Measurements from ENCODE around the gene EMC9. TPM values are rescaled to one million over a fixed set of nuclear protein-coding genes. Genes with fewer than 3 reads are reported as not detected.

Gene EMC9
- total RNA-seq, 1 donor from 2014 or later = 14.0 TPM

GRCh38 chr14:24123424-24124417, 17.7 kb downstream of the EMC9 start:
- H3K27ac ChIP-seq = no peak overlapping the region
- H3K4me1 ChIP-seq = no peaks in the 10 kb centered on the region
- H3K9me3 Mint-ChIP-seq = no peaks in the 10 kb centered on the region
- no peak for DNase-seq (ENCODE audit: low spot score)
- no peaks in the 10 kb centered on the region for H3K9me3 ChIP-seq (ENCODE audit: low read depth)
- H3K4me1 Mint-ChIP-seq = no peaks in the 10 kb centered on the region
- peak overlapping the region; percentile 29 for H3K27ac Mint-ChIP-seq
- no peak overlapping the region for H3K4me2 ChIP-seq
- no peaks in the 10 kb centered on the region for H3F3A ChIP-seq (ENCODE audit: low read depth)
- no peaks in the 10 kb centered on the region for H4K20me1 ChIP-seq (ENCODE audit: low read depth)
- no peak overlapping the region for H2AFZ ChIP-seq (replicated peaks)
- no peaks in the 10 kb centered on the region for H3K27me3 ChIP-seq
- TF ChIP-seq EZH2phosphoT487 (IDR thresholded peaks at IDR 0.05) (no peak), CTCF (IDR thresholded peaks at IDR 0.05) (no peak), EZH2 (IDR thresholded peaks at IDR 0.05) (no peak)
- H3K9ac ChIP-seq = no peak overlapping the region
- H3K4me3 ChIP-seq = no peak overlapping the region
- no peaks in the 10 kb centered on the region for H3K27me3 Mint-ChIP-seq (ENCODE audit: insufficient read depth, low read depth)
- H3K4me3 Mint-ChIP-seq = no peak overlapping the region
- no peaks in the 10 kb centered on the region for H3K79me2 ChIP-seq (ENCODE audit: low read depth)
- no peaks in the 10 kb centered on the region for H3K36me3 ChIP-seq
- H3K36me3 Mint-ChIP-seq = peaks cover 9% of the 10 kb centered on the region

- H3K9me3 Mint-ChIP-seq = no peaks in the 10 kb centered on the region
- H3K27ac Mint-ChIP-seq = no peak overlapping the region
- Histone ChIP-seq H3K4me3 (no peak overlapping the region), H3K79me2 (ENCODE audit: low read depth) (no peaks in the 10 kb centered on the region), H3F3A (ENCODE audit: low read depth) (no peaks in the 10 kb centered on the region), H3K4me2 (no peak overlapping the region), H3K9ac (no peak overlapping the region), H3K36me3 (no peaks in the 10 kb centered on the region), H3K9me3 (ENCODE audit: low read depth) (no peaks in the 10 kb centered on the region), H2AFZ (replicated peaks) (no peak overlapping the region), H3K27ac (no peak overlapping the region), H4K20me1 (ENCODE audit: low read depth) (no peaks in the 10 kb centered on the region), H3K27me3 (no peaks in the 10 kb centered on the region), H3K4me1 (no peaks in the 10 kb centered on the region)
- no peak overlapping the region for H3K4me3 Mint-ChIP-seq
- DNase-seq (ENCODE audit: low spot score) = no peak
- peaks cover 12% of the 10 kb centered on the region for H3K36me3 Mint-ChIP-seq
- no peaks in the 10 kb centered on the region for H3K4me1 Mint-ChIP-seq
- TF ChIP-seq CTCF (IDR thresholded peaks at IDR 0.05) = no peak
- no peak for TF ChIP-seq EZH2 (IDR thresholded peaks at IDR 0.05)
- no peak for TF ChIP-seq EZH2phosphoT487 (IDR thresholded peaks at IDR 0.05)
- H3K27me3 Mint-ChIP-seq (ENCODE audit: insufficient read depth, low read depth) = no peaks in the 10 kb centered on the region
Measured at GRCh38 chr14:24122898-24123297, 18.5 kb downstream of the EMC9 start.

- Mint-ChIP-seq H3K9me3 (no peaks in the 10 kb centered on the region), H3K27me3 (ENCODE audit: insufficient read depth, low read depth) (no peaks in the 10 kb centered on the region), H3K4me1 (no peaks in the 10 kb centered on the region), H3K27ac (no peak overlapping the region), H3K4me3 (no peak overlapping the region), H3K36me3 (peaks cover 12% of the 10 kb centered on the region)
- no peak overlapping the region for H2AFZ ChIP-seq (replicated peaks)
- no peak overlapping the region for H3K27ac ChIP-seq
- H3K79me2 ChIP-seq (ENCODE audit: low read depth) = no peaks in the 10 kb centered on the region
- no peaks in the 10 kb centered on the region for H3K36me3 ChIP-seq
- H3F3A ChIP-seq (ENCODE audit: low read depth) = no peaks in the 10 kb centered on the region
- H4K20me1 ChIP-seq (ENCODE audit: low read depth) = no peaks in the 10 kb centered on the region
- no peak for TF ChIP-seq EZH2 (IDR thresholded peaks at IDR 0.05)
- H3K4me2 ChIP-seq = no peak overlapping the region
- H3K4me3 ChIP-seq = no peak overlapping the region
- DNase-seq (ENCODE audit: low spot score) = no peak
- H3K27me3 ChIP-seq = no peaks in the 10 kb centered on the region
- no peak overlapping the region for H3K9ac ChIP-seq
- H3K4me1 ChIP-seq = no peaks in the 10 kb centered on the region
- no peaks in the 10 kb centered on the region for H3K9me3 ChIP-seq (ENCODE audit: low read depth)
Measured at GRCh38 chr14:24122416-24122815, 19.0 kb downstream of the EMC9 start.

- Histone ChIP-seq H4K20me1 (ENCODE audit: low read depth) (no peaks in the 10 kb centered on the region), H3K79me2 (ENCODE audit: low read depth) (peaks cover 4% of the 10 kb centered on the region), H3K27me3 (no peaks in the 10 kb centered on the region), H3K27ac (no peak overlapping the region), H3K4me3 (no peak overlapping the region), H3K36me3 (no peaks in the 10 kb centered on the region), H3K4me1 (peaks cover under 1% of the 10 kb centered on the region), H3K9ac (no peak overlapping the region), H3K4me2 (no peak overlapping the region), H2AFZ (replicated peaks) (no peak overlapping the region), H3F3A (ENCODE audit: low read depth) (no peaks in the 10 kb centered on the region), H3K9me3 (ENCODE audit: low read depth) (no peaks in the 10 kb centered on the region)
- Mint-ChIP-seq H3K9me3 (no peaks in the 10 kb centered on the region), H3K4me3 (no peak overlapping the region), H3K27me3 (ENCODE audit: insufficient read depth, low read depth) (no peaks in the 10 kb centered on the region), H3K36me3 (peaks cover 12% of the 10 kb centered on the region), H3K27ac (no peak overlapping the region), H3K4me1 (peaks cover 5% of the 10 kb centered on the region)
- no peak for DNase-seq (ENCODE audit: low spot score)
- TF ChIP-seq CTCF (IDR thresholded peaks at IDR 0.05) = no peak
- TF ChIP-seq EZH2 (IDR thresholded peaks at IDR 0.05) = no peak
- no peak for TF ChIP-seq EZH2phosphoT487 (IDR thresholded peaks at IDR 0.05)
Measured at GRCh38 chr14:24121210-24121609, 20.2 kb downstream of the EMC9 start.
